ENCODE measurements around the gene NSUN4.

GRCh38 chr1:46393510-46393909 lies 52.9 kb downstream of the NSUN4 start:
- TF ChIP-seq CTCF (IDR thresholded peaks at IDR 0.05): no peak
- TF ChIP-seq POLR2A (IDR thresholded peaks at IDR 0.05): no peak

All from Peyer's patch (tissue), 4 donors.